ENCODE measurements around the gene PRICKLE4. TPM values are rescaled to one million over a fixed set of nuclear protein-coding genes. Genes with fewer than 3 reads are reported as not detected.

The PRICKLE4 gene
- polyA plus RNA-seq, 1 donor from 2014 or later, result 1.3 TPM

- no peaks in the 10 kb centered on the region for H3K9me3 ChIP-seq (ENCODE audit: low read length)
- H3K79me2 ChIP-seq (replicated peaks; ENCODE audit: insufficient read depth, low read length), result peaks cover 3% of the 10 kb centered on the region
- H2AFZ ChIP-seq (ENCODE audit: low read depth, low read length), result no peak overlapping the region
- no peak for TF ChIP-seq POLR2AphosphoS5 (IDR thresholded peaks at IDR 0.05)
- no peak for TF ChIP-seq TAF1 (IDR thresholded peaks at IDR 0.05; ENCODE audit: low read depth)
- no peak for TF ChIP-seq REST (IDR thresholded peaks at IDR 0.05; ENCODE audit: borderline replicate concordance)
- TF ChIP-seq SMC3 (conservative IDR thresholded peaks at IDR 0.05; ENCODE audit: poor library complexity), result no peak
- TF ChIP-seq CTCF (IDR thresholded peaks at IDR 0.05; ENCODE audit: poor library complexity, severe bottlenecking), result no peak
- TF ChIP-seq EZH2 (IDR thresholded peaks at IDR 0.05; ENCODE audit: borderline replicate concordance, insufficient read depth, low read length, poor library complexity, severe bottlenecking), result no peak
- TF ChIP-seq EP300 (conservative IDR thresholded peaks at IDR 0.05; ENCODE audit: poor library complexity, severe bottlenecking), result no peak
- no peak for TF ChIP-seq MXI1 (conservative IDR thresholded peaks at IDR 0.05; ENCODE audit: poor library complexity, severe bottlenecking)
- no peak for TF ChIP-seq RAD21 (conservative IDR thresholded peaks at IDR 0.05)
- no peak overlapping the region for H3K4me3 ChIP-seq (ENCODE audit: low read length)
- no peaks in the 10 kb centered on the region for H3K36me3 ChIP-seq (ENCODE audit: insufficient read depth, low read length)
- no peaks in the 10 kb centered on the region for H3K9me2 ChIP-seq (ENCODE audit: insufficient read depth, low read length)
- H4K20me1 ChIP-seq (ENCODE audit: insufficient read depth), result no peaks in the 10 kb centered on the region
- no peak overlapping the region for H3K27ac ChIP-seq (ENCODE audit: low read length)
- H3F3A ChIP-seq (ENCODE audit: insufficient read depth, low read length, poor library complexity, severe bottlenecking), result no peaks in the 10 kb centered on the region
- H3K9ac ChIP-seq (ENCODE audit: low read length), result no peak overlapping the region
- no peaks in the 10 kb centered on the region for H3K27me3 ChIP-seq (ENCODE audit: insufficient read depth, low read depth, low read length)
- H3K4me2 ChIP-seq (ENCODE audit: low read length), result no peak overlapping the region
These were observed 2.7 kb downstream of the PRICKLE4 start for GRCh38 chr6:41783106-41783780.

- H4K20me1 ChIP-seq (ENCODE audit: insufficient read depth), result no peaks in the 10 kb centered on the region
- H3K9me2 ChIP-seq (ENCODE audit: insufficient read depth, low read length), result no peaks in the 10 kb centered on the region
- no peak overlapping the region for H2AFZ ChIP-seq (ENCODE audit: low read depth, low read length)
- H3K27me3 ChIP-seq (ENCODE audit: insufficient read depth, low read depth, low read length), result no peaks in the 10 kb centered on the region
- no peak for TF ChIP-seq MXI1 (conservative IDR thresholded peaks at IDR 0.05; ENCODE audit: poor library complexity, severe bottlenecking)
- TF ChIP-seq REST (IDR thresholded peaks at IDR 0.05; ENCODE audit: borderline replicate concordance), result no peak
- no peak for TF ChIP-seq CTCF (IDR thresholded peaks at IDR 0.05; ENCODE audit: poor library complexity, severe bottlenecking)
- TF ChIP-seq POLR2AphosphoS5 (IDR thresholded peaks at IDR 0.05), result no peak
- no peak for TF ChIP-seq SMC3 (conservative IDR thresholded peaks at IDR 0.05; ENCODE audit: poor library complexity)
- no peak for TF ChIP-seq EZH2 (IDR thresholded peaks at IDR 0.05; ENCODE audit: borderline replicate concordance, insufficient read depth, low read length, poor library complexity, severe bottlenecking)
- no peaks in the 10 kb centered on the region for H3F3A ChIP-seq (ENCODE audit: insufficient read depth, low read length, poor library complexity, severe bottlenecking)
- no peaks in the 10 kb centered on the region for H3K36me3 ChIP-seq (ENCODE audit: insufficient read depth, low read length)
- no peak overlapping the region for H3K4me2 ChIP-seq (ENCODE audit: low read length)
- H3K9ac ChIP-seq (ENCODE audit: low read length), result no peak overlapping the region
- peaks cover 3% of the 10 kb centered on the region for H3K79me2 ChIP-seq (replicated peaks; ENCODE audit: insufficient read depth, low read length)
- H3K9me3 ChIP-seq (ENCODE audit: low read length), result no peaks in the 10 kb centered on the region
- H3K4me3 ChIP-seq (ENCODE audit: low read length), result no peak overlapping the region
- no peak overlapping the region for H3K27ac ChIP-seq (ENCODE audit: low read length)
These were observed 4.1 kb downstream of the PRICKLE4 start for GRCh38 chr6:41784581-41785171.
